GM21737 (cell line): ENCODE results near the gene OSM.
"Not testable (repeated sequence)": the region's sequence is repeated elsewhere in the genome, so short reads cannot be mapped to it uniquely, and the experiment has no call there.

Experiments used
- ATAC-seq: cut with Tn5 transposase; IDR thresholded peaks from one replicate; pipeline ENCODE4 v1.9.1; 2021; ENCODE audit warnings: mild to moderate bottlenecking, moderate library complexity; ENCODE audit not compliant: unreplicated experiment

OSM gene

DNA sequence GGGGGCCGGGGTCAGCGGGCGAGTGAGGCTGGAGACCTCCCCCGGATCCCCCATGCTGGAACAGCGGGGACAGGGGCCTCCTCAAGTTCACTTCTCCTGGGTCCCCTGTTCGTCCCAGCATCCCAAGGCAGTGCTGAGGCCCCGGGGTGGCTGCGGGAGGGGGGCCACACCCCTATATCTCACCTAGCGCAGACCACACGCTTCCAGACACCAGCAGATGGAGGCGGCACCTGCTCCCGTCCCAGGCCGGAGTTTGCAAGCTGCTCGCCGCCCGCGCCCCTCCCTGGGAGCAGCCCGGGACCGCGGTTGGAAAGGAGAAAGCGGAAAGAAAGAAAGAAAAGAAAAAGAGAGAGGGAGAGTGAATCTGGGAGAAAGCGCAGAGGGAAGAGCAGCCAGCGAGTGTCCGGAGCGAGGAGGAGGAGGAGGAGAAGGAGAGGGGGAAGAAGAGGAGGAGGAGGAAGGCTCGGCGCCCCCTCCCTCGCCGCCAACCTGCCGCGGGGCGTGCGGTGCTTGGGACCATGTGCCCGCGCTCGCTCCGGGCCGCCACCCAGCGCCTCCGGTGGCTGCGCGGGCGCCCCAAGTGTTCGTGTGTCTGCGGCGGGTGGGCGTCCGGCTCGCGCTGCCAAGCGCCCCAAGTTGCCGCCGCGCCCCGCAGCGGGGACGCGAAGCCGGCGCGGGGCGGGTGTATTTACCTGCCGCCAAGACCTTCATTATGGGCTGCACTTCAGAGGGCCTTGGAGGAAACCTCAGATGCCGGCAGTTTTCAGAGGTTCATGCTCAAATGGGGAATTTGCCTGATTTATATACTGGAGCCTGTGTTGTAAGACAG lies 20.5 kb downstream of the OSM start, which contains the start of gene LIF:
Gene LIF (minus strand): TSS at position 775 of the 829 bp plus-strand sequence. CDS start 64 bp downstream, at position 711.
- no peak for ATAC-seq

DNA sequence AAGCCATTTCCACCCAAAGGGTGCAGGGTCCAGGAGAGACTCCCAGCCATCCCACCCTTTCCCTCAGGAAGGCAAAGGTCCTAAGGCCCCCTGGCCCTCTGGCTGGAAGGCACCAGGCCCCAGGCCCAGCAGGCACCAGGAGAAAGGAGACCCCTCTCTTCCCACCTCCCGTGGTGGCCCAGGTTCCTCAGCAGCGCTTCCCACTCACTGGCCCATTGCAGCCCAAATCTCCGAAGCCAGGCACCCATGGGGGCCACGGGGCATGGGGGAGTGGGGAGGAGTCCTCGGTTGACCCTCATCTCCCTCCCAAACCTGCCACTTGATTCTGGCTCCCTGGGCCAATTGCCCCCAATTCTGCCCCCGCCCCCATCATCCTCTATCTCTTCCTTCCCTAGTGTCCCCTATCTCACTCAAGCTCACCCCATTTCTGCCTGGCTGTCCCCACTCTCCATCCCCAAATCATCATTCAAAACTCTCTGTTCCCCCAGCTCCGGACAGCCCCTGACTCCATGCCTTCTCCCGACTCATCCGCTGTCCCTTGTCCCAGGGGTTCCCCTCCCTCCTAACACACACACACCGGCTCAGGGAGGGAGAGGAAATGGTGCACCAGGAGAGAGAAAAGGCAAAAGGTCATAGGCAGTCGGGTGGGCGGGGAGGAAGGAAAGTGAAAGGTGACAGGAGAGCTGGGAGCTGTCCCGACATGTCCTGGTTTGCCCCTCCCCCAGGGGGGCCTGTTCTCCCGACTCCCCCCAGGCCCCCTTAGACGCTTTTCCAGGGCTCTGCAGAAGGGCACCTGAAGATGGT lies 21.3 kb downstream of the OSM start:
- ATAC-seq = no peak

DNA sequence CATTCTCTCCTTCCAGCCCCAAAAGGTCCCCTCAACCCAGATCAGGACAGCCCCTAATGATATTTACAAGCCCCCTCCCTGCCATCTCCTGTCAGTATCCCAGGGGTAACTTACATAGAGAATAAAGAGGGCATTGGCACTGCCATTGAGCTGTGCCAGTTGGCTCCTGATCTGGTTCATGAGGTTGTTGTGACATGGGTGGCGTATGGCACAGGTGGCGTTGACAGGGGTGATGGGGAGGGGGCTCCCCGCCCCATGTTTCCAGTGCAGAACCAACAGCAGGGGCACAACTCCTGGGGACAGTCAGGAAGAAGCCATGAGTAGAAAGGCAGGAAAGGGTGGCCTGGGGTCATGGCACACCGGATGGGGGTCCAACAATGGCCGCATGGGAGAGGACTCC lies 22.0 kb downstream of the OSM start:
- no peak for ATAC-seq

DNA sequence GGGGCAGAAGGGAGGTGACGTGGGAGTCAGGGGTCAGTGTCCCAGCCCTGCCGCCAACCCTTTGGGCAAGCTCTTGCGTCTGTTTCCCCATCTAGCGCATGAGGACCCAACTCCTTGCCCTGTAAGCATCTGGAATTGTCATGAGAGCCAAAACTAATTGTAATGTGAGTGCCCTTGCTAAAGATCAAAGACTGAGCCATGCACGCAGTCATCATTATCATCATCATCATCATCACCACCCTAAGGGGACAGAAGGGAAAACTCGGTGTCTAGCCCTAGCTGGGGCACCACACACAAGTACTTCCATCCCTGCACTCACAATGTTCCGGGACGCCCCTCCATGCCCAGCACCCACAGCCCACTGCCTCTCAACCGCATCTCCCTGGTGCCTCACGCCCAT lies 22.6 kb downstream of the OSM start:
- no peak for ATAC-seq

DNA sequence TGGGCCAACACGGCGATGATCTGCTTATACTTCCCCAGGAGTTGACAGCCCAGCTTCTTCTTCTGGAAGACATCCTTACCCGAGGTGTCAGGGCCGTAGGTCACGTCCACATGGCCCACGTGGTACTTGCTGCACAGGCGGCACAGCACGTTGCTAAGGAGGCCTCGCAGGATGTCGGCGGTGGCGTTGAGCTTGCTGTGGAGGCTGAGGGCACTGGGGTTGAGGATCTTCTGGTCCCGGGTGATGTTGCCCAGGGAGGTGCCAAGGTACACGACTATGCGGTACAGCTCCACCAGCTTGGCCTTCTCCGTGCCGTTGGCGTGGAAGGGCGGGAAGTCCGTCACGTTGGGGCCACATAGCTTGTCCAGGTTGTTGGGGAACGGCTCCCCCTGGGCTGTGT lies 23.0 kb downstream of the OSM start:
- no peak for ATAC-seq

DNA sequence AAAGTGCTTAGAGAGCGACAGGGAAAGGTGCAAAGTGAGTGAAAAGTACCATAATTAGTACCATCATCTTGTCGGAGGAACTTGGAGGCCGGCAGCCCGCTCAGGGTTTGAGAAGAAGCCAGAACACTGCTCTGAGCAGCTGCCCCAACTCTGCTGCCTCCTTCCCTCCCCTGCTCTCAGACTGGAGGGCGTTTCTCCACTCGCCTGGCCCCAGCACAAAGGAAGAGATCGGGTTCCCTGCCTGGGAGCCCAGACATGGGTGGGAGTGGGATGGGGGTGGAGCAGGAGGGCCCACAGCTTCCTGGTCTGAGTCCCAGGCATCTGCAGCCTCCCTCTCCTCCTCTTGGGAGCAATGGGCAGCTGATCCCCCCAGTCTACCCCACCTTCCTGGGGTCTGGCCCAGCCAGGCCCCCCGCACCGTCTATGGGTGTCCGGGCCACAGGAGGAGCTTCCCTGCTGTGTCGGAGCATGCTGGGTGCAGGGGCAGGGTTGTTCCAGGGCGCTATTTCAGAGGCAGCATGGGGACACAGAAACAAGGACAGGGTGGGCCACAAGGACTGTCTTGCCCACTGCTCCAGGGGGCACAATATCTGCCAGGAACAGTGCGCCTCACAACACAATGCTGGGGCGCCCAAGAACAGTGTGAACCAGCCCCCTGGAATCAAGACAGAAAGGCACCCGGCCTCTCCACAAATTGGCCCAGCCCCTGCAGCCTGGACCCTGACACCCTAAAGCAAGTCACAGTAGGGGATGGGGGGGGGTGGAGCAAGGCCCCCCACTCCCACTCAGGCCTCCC lies 24.9 kb downstream of the OSM start:
- ATAC-seq = no peak

DNA sequence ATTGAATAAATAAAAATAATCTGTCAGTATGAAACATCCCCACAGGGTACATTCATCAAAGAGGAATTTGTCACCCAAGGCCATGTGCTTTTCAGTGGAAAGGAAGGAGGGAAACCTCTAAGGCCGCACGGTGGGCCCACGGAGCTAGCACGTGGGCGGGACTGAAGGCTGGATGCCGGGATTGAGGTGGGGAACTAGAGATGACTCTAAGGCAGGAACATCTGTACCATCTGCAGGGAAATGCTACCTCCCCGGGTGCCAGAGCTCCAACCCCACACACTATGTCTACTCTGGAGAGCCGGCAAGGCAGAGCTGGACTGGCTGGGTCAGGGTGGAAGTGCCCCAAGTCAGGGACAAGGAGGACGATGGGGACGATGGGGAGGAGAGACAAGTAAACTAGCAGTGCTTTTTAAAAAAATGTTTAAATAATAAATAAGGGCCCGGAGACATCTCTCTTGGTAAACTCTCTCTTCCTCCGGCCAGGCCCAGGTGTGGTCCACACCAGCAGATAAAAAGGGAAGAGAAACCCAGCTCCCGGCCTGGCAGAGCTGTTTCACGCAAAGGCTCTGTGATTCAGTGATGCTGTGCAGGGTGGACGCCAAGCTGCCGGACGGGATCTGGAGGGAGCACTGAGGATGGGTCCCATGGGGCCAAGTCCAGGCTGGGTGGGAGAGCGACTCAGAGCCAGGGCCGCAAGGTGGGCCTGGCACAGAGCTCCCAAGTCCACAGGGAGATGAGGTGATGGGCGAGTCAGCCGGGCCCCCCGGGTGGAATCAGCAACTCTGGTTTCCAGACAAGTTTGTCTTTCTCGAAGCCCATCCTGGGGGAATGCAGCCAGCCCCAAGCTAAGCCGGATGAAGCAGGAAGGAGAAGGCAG lies 25.9 kb downstream of the OSM start:
- no peak for ATAC-seq

DNA sequence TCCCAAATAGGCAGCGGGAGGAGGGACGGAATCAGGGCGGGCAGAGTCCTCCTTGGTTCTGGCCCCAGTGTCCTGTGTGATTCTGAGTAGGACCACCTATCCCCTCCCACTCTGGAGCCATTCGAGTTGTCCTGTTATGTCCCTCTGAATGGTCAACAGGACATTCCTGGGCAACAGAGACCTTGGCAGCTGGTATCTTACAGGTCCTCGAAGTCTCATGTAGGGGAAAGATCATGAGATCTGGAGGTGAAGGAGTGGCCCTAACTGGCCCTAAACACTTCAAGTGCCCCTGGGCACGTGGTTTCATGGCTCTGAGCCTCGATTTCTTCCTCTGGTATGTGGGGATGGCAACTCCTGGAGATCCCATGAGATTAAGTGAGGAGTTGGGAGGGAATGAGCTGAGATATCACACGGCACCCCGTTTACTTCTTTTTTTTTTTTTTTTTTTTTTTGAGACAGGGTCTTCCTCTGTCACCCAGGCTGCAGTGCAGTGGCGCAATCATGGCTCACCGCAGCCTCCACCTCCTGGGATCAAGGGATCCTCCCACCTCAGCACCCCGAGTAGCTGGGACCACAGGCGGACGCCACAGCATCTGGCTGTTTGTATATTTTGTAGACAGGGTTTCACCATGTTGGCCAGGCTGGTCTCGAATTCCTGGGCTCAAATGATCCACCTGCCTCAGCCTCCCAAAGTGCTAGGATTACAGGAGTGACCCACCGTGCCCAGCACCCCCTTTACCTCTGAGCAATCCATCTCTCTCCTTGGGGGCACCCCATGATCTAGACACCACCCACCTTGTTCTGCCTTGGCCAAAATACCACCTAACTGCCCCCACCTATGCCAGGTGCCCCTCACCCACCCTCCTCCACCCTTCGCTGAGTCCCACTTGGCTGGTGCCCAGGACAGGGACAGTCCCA lies 26.9 kb downstream of the OSM start:
- ATAC-seq = no peak

DNA sequence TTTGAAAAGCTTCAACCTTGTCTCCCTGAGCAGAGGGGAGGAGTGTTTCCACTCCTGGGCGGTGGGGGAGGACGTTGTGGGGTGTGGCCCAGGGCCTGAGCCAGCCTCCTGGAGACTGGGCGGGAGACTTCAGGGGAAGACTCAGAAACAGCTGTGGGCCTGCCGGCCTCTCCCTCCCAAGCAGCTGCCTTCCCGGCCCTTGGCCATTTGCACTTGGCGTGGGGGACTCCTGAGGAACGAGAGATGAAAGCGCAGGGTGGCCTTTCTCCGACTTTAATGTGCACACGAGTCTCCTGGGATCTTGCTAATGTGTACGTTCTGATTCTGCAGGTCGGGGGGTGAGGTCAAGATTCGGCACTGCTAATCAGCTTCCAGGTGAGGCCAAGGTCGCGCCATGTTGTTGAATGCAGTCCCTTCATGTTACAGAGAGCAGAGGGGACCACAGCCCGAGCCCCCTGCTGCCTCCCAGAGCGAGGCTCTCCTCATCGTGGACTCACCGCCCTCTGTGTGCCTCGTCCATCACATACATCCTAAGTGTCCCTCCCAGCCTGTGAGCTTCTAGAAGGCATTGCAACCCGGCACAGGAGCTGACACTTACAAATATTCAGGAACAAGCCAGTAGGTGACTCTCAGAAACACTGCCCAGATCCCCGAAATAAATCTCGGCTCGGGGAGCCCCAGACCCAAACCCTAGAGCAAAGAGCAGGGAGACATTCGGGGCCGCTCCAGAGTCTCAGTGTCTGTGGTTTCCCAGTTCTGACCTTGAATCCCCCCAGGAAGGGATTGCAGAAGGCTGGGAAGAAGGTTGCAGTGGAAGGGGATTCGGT lies 27.8 kb downstream of the OSM start:
- no peak for ATAC-seq

DNA sequence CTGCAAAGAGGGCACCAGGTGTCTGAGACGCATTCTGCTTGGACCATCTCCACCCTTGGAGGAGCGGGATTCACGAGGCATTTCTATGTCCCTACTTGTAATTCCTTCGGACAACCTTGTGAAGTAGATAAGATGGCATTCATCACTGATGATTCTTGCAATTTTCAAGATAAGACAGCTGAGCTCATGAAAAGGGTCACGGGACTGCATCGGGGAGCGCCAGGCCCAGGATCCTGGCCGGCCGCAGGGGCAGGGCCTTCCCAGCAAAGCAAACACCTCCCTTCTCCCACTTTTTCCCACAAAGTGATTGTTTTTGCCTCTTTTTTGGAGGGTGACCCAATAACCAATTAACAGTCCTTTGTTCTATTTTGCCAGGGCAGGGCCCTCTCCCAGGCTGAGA lies 28.5 kb downstream of the OSM start:
- no peak for ATAC-seq

DNA sequence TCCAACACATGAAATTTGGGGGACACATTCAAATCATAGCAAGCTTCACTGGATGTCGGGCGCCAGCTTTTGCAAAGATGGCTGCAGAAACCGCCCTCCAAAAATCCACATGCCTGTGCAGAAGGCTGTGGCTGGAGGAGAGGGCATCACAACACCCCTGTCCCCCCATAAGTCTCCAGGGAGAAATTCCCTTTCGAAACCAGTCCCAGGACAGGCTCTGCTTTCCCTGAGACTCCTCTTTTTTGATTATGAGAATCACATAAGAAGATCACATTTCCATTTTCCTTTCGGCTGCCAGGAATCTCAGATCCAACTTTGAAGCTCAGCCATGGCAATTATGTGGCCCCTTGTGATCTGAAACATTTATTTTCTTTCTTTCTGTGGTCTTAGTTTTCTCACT lies 29.8 kb downstream of the OSM start:
- no peak for ATAC-seq

DNA sequence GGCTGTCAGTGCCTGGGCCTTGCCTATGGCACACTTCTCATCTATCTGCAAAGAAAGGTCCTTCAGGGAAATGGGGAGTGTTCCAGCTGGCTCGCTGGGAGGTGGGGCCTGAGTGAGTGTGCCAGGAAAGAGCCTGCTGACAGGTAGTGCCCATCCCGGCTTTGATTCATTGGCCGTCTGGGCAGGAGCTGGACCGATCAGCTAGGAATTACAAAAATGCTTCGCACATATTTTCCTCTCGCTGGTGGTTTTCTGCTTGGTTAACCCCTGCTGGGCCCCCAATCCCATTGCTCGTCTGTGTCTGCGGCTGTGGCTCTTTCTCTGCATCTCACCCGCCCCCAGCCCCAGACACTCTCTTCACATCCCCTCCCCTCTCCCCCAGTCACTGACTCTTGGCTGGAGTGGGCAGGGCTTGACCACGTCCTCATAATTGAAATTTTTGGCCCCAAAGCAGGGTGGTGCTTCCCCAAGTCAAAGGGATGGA lies 30.9 kb downstream of the OSM start:
- ATAC-seq = no peak

DNA sequence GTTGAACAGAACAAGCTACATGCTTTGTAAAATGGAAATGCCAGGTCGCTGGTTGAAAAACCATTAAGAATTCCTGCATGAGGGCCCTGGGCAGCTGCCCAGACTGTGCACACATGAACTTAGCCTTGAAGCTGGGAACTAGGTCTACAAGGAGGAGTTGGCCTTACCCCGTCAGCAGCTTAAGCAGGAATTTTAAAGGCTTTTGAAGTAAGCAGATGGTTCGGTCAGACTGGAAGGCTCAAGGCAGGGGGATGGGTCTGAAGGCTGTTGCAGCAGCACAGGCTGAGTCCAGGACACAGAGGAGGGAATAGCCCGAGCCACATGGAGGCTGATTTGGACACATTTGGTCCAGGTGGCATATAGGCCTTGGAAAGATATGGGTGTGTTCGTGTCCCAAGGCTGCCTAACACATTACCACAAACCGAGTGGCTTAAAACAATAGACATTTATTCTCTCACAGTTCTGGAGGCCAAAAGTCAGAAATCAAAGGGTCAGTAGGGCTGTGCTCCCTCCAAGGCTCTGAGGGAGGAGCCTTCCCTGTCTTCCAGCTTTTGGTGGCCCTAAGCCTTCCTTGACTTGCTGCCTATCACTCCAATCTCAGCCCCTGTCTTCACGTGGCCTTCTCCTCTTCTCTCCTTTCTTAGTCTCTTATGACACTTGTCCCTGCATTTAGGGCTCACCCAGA lies 31.7 kb downstream of the OSM start:
- no peak for ATAC-seq

DNA sequence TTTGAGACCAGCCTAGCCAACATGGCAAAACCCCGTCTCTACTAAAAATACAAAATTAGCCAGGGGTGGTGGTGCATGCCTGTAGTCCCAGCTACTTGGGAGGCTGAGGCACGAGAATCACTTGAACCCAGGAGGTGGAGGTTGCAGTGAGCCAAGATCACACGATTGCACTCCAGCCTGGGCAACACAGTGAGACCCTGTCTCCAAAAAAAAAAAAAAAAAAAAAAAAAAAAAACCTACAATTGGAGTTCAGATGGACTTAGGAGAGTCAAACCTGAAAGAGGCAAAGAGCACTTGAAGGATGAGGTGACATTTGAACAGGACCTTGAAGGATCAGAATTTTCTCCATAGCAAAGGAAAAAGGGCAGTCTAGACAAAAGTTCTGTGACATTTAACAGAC lies 32.3 kb downstream of the OSM start:
- ATAC-seq = not testable (repeated sequence)

DNA sequence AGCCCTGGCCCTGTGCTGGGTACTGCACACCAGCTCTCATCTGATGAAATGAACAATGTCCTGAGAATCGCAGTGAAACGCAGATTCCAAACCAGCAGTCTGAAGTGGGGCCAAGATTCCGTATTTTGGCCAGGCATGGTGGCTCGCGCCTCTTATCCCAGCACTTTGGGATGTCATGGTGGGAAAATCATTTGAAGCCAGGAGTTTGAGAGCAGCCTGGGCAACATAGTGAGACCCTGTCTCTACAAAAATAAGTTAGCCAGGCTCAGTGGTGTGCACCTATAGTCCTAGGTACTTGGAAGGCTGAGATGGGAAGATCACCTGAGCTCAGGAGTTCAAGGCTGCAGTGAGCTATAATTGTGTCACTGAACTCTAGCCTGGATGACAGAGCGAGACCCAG lies 33.1 kb downstream of the OSM start:
- ATAC-seq = no peak

DNA sequence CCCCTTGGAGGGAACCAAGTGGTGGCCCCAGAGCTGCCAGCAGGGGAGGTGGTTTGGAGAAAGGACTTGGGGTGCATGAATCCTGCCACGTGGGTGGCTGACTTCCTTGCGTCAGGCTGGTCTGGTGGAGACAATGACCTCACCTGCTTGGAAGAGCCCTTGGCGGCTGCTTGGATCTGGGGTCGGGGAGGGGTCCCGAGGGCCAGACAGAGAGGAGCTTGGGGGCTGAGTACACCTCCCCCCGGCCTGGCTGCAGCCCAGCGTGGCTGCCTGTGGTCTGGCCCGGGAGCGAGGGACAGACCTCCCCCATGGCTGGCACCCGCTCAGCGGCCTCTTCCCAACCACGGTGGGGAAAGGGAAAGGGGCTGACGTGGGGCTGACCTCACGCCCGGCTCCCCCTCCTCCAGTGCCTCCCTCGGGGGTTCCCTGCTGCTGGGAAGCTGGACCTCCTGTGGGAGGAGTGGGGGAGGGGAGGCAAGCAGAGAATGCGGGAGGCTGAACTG lies 33.9 kb downstream of the OSM start:
- ATAC-seq = no peak

DNA sequence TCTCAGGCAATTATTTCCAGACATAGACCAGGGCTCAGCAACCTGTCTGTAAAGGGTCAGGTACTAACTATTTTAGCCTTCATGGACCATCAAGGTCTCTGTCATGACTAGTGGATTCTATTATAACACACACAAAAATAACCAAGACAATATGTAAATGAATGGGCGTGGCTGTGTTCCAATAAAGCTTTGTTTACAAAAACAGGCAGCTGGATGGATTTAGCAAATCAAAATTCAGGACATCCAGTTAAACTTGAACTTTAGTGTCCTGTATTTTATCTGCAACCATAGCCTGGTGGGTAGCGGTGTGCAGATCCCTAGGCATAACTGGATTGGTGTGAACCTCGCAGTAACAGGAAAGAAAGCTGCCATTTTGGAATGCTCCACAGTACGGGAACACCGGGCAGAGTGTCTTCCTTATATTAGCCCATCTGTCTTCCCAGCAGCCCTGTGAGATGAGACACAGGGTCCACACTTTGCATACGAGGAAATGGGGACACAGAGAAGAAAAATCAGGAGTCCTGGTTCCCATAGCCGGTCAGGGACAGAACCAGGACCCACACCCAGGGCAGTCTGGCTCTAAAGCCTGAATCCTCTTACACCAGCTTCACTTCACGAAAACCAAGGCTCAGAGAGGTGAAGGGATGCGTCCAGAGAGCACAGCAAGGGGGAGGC lies 35.7 kb downstream of the OSM start:
- ATAC-seq = no peak
